H1 (cell line): ENCODE results near the gene DAPK1. TPM values are rescaled to one million over a fixed set of nuclear protein-coding genes. Genes with fewer than 3 reads are reported as not detected.

Experiments
- CTCF ChIA-PET: fragments of 300-600 bp; sonication (Branson Sonifier 250); formaldehyde crosslinking; loops from one replicate; lab custom pipeline; 2021; ENCODE audit not compliant: partially characterized antibody; lab: Charles Lee
- POLR2A ChIA-PET: fragments of 300-600 bp; sonication (Branson Sonifier 250); formaldehyde crosslinking; loops from one replicate; lab custom pipeline; 2021; ENCODE audit warnings: inconsistent platforms; ENCODE audit not compliant: partially characterized antibody; lab: Charles Lee
- DNase-seq, 2 experiments: peaks; one replicate each; pipeline versions ENCODE4 v3.0.0 to v3.0.0-alpha.2; 2010 to 2022; ENCODE audit warnings: low spot score in 2 of 2, low read depth in 1 of 2, mixed read lengths in 1 of 2
- FAIRE-seq: peaks from 2 replicates; lab custom pipeline; 2011; peaks lifted over from hg19 to GRCh38; lab: Jason Lieb, UNC
- H2AFZ ChIP-seq: 2 replicates; pipeline ENCODE4 v1.8.1; 2012; ENCODE audit warnings: low read length, inconsistent platforms
- H2AK5ac ChIP-seq: 2 replicates; pipeline ENCODE4 v1.6.1; 2013; ENCODE audit warnings: low read depth, low read length
- H2BK120ac ChIP-seq: replicated peaks from 2 replicates; pipeline ENCODE3; 2013; ENCODE audit warnings: low read depth, low read length, inconsistent platforms
- H2BK12ac ChIP-seq: 2 replicates; pipeline ENCODE4 v1.6.1; 2013; ENCODE audit warnings: low read depth, low read length
- H2BK15ac ChIP-seq: 2 replicates; pipeline ENCODE4 v1.6.1; 2013; ENCODE audit warnings: low read length
- H2BK20ac ChIP-seq: 2 replicates; pipeline ENCODE4 v1.6.1; 2013; ENCODE audit warnings: low read length
- H2BK5ac ChIP-seq: 2 replicates; pipeline ENCODE4 v1.6.1; 2013; ENCODE audit warnings: low read depth, low read length
- H3K14ac ChIP-seq: 2 replicates; pipeline ENCODE4 v1.6.1; 2013; ENCODE audit warnings: inconsistent platforms; ENCODE audit not compliant: insufficient read length
- H3K18ac ChIP-seq: 2 replicates; pipeline ENCODE4 v1.6.1; 2013; ENCODE audit warnings: low read length; ENCODE audit errors: extremely low read depth
- H3K23ac ChIP-seq: 2 replicates; pipeline ENCODE4 v1.6.1; 2013; ENCODE audit warnings: inconsistent platforms; ENCODE audit not compliant: insufficient read length
- H3K23me2 ChIP-seq: 2 replicates; pipeline ENCODE4 v1.6.1; 2013; ENCODE audit warnings: low read depth, low read length
- H3K27ac ChIP-seq: 2 replicates; pipeline ENCODE4 v1.6.1; 2011; ENCODE audit warnings: low read depth, low read length, inconsistent platforms
- H3K27me3 ChIP-seq, 4 experiments: replicated peaks in 1 of 4; 1 replicate in 1 of 4; 2 replicates in 3 of 4; pipeline versions ENCODE4 v1.6.1 to v1.8.1; 2011 to 2013; ENCODE audit warnings: low read length in 3 of 4, mild to moderate bottlenecking in 3 of 4, inconsistent platforms in 2 of 4, mixed read lengths in 2 of 4, moderate library complexity in 1 of 4; ENCODE audit not compliant: control insufficient read depth in 3 of 4, insufficient read depth in 3 of 4; ENCODE audit errors: extremely low read depth in 1 of 4
- H3K36me3 ChIP-seq, 4 experiments: 2 replicates each; pipeline versions ENCODE4 v1.6.1 to v1.8.1; 2011 to 2013; ENCODE audit warnings: mild to moderate bottlenecking in 4 of 4, low read length in 3 of 4, moderate library complexity in 2 of 4, control low read depth in 1 of 4, inconsistent platforms in 1 of 4; ENCODE audit not compliant: insufficient read depth in 4 of 4, control insufficient read depth in 2 of 4
- H3K4ac ChIP-seq: replicated peaks from 2 replicates; pipeline ENCODE3; 2013; ENCODE audit warnings: low read length, low read depth, mixed read lengths, inconsistent platforms; ENCODE audit not compliant: insufficient read length
- H3K4me1 ChIP-seq, 4 experiments: replicated peaks in 1 of 4; 1 replicate in 1 of 4; 2 replicates in 3 of 4; pipeline versions ENCODE4 v1.6.1 to v1.8.1; 2011 to 2013; ENCODE audit warnings: low read length in 3 of 4, inconsistent platforms in 2 of 4, mixed read lengths in 1 of 4; ENCODE audit not compliant: insufficient read depth in 4 of 4, control insufficient read depth in 3 of 4
- H3K4me2 ChIP-seq, 2 experiments: 2 replicates each; pipeline versions ENCODE4 v1.6.1 to v1.8.1; 2011 to 2013; ENCODE audit warnings: low read depth in 2 of 2, low read length in 2 of 2, control low read depth in 1 of 2, inconsistent platforms in 1 of 2, mild to moderate bottlenecking in 1 of 2; ENCODE audit not compliant: insufficient read depth in 1 of 2
- H3K4me3 ChIP-seq, 4 experiments: fragments of 200-600, 300-600 bp in 1 of 4; sonication (generic), shearing (Covaris generic), sonication (Bioruptor Twin) in 1 of 4; 2 replicates each; pipeline versions ENCODE4 v1.5.1 to v1.8.1; 2011 to 2016; ENCODE audit warnings: low read length in 4 of 4, low read depth in 3 of 4, control low read depth in 2 of 4, inconsistent platforms in 2 of 4, mild to moderate bottlenecking in 2 of 4, mixed read lengths in 1 of 4, moderate library complexity in 1 of 4; ENCODE audit not compliant: insufficient read depth in 2 of 4; ENCODE audit errors: extremely low read depth in 1 of 4
- H3K56ac ChIP-seq: replicated peaks from 2 replicates; pipeline ENCODE3; 2013; ENCODE audit warnings: low read depth, mild to moderate bottlenecking, mixed read lengths, low read length, inconsistent platforms; ENCODE audit not compliant: insufficient read length
- H3K79me1 ChIP-seq: 2 replicates; pipeline ENCODE4 v1.6.1; 2013; ENCODE audit warnings: low read depth, low read length, control low read depth
- H3K79me2 ChIP-seq, 2 experiments: 2 replicates each; pipeline versions ENCODE4 v1.6.1 to v1.8.1; 2012 to 2013; ENCODE audit warnings: low read length in 2 of 2, mild to moderate bottlenecking in 2 of 2, inconsistent platforms in 1 of 2; ENCODE audit not compliant: insufficient read depth in 2 of 2, control insufficient read depth in 1 of 2
- H3K9ac ChIP-seq, 4 experiments: replicated peaks in 1 of 4; 1 replicate in 1 of 4; 2 replicates in 3 of 4; pipeline versions ENCODE4 v1.6.1 to v1.8.1; 2011 to 2013; ENCODE audit warnings: low read depth in 3 of 4, low read length in 3 of 4, control low read depth in 2 of 4, mild to moderate bottlenecking in 2 of 4, moderate library complexity in 2 of 4, inconsistent platforms in 1 of 4; ENCODE audit errors: extremely low read depth in 1 of 4
- H3K9me3 ChIP-seq, 2 experiments: 2 replicates each; pipeline versions ENCODE4 v1.6.1 to v1.8.1; 2012 to 2013; ENCODE audit warnings: mild to moderate bottlenecking in 2 of 2, moderate library complexity in 2 of 2, control low read depth in 1 of 2, inconsistent platforms in 1 of 2, low read depth in 1 of 2, low read length in 1 of 2, mixed read lengths in 1 of 2; ENCODE audit not compliant: insufficient read depth in 2 of 2
- H4K20me1 ChIP-seq, 2 experiments: replicated peaks in 1 of 2; 2 replicates each; pipeline versions ENCODE3 to v1.8.1; 2011 to 2013; ENCODE audit warnings: inconsistent platforms in 2 of 2, low read length in 2 of 2, mild to moderate bottlenecking in 1 of 2; ENCODE audit not compliant: insufficient read depth in 2 of 2, control insufficient read depth in 1 of 2
- H4K5ac ChIP-seq: 2 replicates; pipeline ENCODE4 v1.6.1; 2013; ENCODE audit warnings: low read length, low read depth, mixed read lengths, inconsistent platforms; ENCODE audit not compliant: insufficient read length
- H4K8ac ChIP-seq: 2 replicates; pipeline ENCODE4 v1.8.0; 2013; ENCODE audit warnings: mild to moderate bottlenecking, moderate library complexity, low read length, inconsistent platforms; ENCODE audit not compliant: insufficient read depth; ENCODE audit errors: extremely low read depth
- H4K91ac ChIP-seq: replicated peaks from 2 replicates; pipeline ENCODE3; 2013; ENCODE audit warnings: low read length, mixed read lengths, inconsistent platforms; ENCODE audit not compliant: insufficient read length
- PHF8 ChIP-seq: fragments of 200-600 bp; sonication (generic); conservative IDR thresholded peaks from 2 replicates; pipeline ENCODE4 v1.7.1; 2012; ENCODE audit warnings: low read depth, mild to moderate bottlenecking, inconsistent platforms, low read length, moderate library complexity
- TBP ChIP-seq: IDR thresholded peaks from 2 replicates; pipeline ENCODE4 v1.6.1; 2011; ENCODE audit warnings: low read depth, low read length, improper control_type of control experiment
- WGBS, 2 experiments: shearing (Covaris generic) in 1 of 2; methylation state at CpG; one replicate each; pipeline versions ENCODE4 v1.1.6 to v1.1.7; 2013 to 2015; ENCODE audit warnings: low lambda C conversion rate in 2 of 2, mixed read lengths in 2 of 2, inconsistent platforms in 1 of 2, low coverage in 1 of 2, missing lambda C conversion rate in 1 of 2; ENCODE audit not compliant: insufficient replicate concordance in 2 of 2, insufficient coverage in 1 of 2, insufficient read length in 1 of 2; ENCODE audit errors: extremely low coverage in 1 of 2, missing lambda C conversion rate in 1 of 2; 5-methylcytosine and 5-hydroxymethylcytosine counted together
- polyA plus RNA-seq, 7 experiments: library from polyadenylated mRNA; depleted of rRNA in 3 of 7; stranded (reverse) in 5 of 7; unstranded in 2 of 7; fragments of >200 nt in 5 of 7; fragments of 200-250 nt in 2 of 7; gene quantifications; 1 replicate in 5 of 7; 2 replicates in 1 of 7; 4 replicates in 1 of 7; pipeline versions ENCODE4 v1.2.1 to v1.2.3, GENCODE V29; 2011 to 2013; ENCODE audit warnings: missing spikeins in 2 of 7, mixed read lengths in 2 of 7
- total RNA-seq: library from RNA; stranded (reverse); fragmentation: NEBNext Ultra II Directional; extraction: Animal tissue kit (Norgen Biotek cat#: 25700); gene quantifications from 2 replicates; pipeline ENCODE4 v1.2.1, GENCODE V29; 2021

DAPK1 gene
- total and polyA plus RNA-seq, 2 of the 8 experiments (the other 6 are each of a cell fraction or from before 2014, with no cell fraction given): 62.4 to 131 TPM

GRCh38 chr9:87722393-87723088 lies 224.9 kb downstream of the DAPK1 start:
- Histone ChIP-seq H2BK20ac (no peak overlapping the region), H3K9me3 (no peaks in the 10 kb centered on the region), H2BK5ac (no peak overlapping the region), H2BK15ac (no peak overlapping the region), H2BK120ac (no peak overlapping the region), H3K23me2 (peaks cover 5% of the 10 kb centered on the region), H3K27me3 (no peaks in the 10 kb centered on the region; a peak in 1 of 7 replicates), H4K5ac (no peak overlapping the region), H2AK5ac (no peak overlapping the region), H3K9ac (no peak overlapping the region), H3K14ac (no peak overlapping the region), H3K27ac (no peak overlapping the region), H4K91ac (no peak overlapping the region), H3K56ac (no peak overlapping the region), H3K4me3 (no peak overlapping the region), H3K79me2 (no peaks in the 10 kb centered on the region), H4K20me1 (no peaks in the 10 kb centered on the region), H3K79me1 (no peaks in the 10 kb centered on the region; the same call in 1 of the 2 replicates), H3K36me3 (no peaks in the 10 kb centered on the region), H3K18ac (no peak overlapping the region), H2BK12ac (no peak overlapping the region), H3K4me2 (no peak overlapping the region), H3K4ac (no peak overlapping the region), H4K8ac (no peak overlapping the region), H2AFZ (no peak overlapping the region), H3K23ac (no peak overlapping the region), H3K4me1 (no peaks in the 10 kb centered on the region; a peak in 3 of 7 replicates)
- ChIA-PET POLR2A (interaction anchor here (0.9 to 1.4 kb wide), 2 partner anchors 10 to 21 kb away, joined by 3 to 4 read pairs; no protein-coding TSS in a partner anchor), CTCF (interaction anchor here (0.9 to 8.7 kb wide), 5 partner anchors 41 to 425 kb away, joined by 3 to 67 read pairs (median 5); no protein-coding TSS in a partner anchor)
- TF ChIP-seq TBP (no peak), PHF8 (no peak)
- DNase-seq: no peak
- no peak for FAIRE-seq
- WGBS, 2 experiments: 92% methylated on average over 5 of the region's 5 CpGs; no CpG with 5 or more reads in 1 of the 2 experiments
